GM21526 (cell line): ENCODE data around the gene ELOVL4.

Experiments
- ATAC-seq: cut with Tn5 transposase; IDR thresholded peaks from one replicate; pipeline ENCODE4 v1.9.1; 2021; ENCODE audit warnings: moderate library complexity; ENCODE audit not compliant: unreplicated experiment, low FRiP score

The ELOVL4 gene

GRCh38 chr6:79947191-79948186 is at the start of gene ELOVL4:
TSS of gene ELOVL4 (minus strand) at chr6:79947553. CDS start at chr6:79947279, 274 bp downstream.
- ATAC-seq = peak; percentile 45

GRCh38 chr6:79993911-79994309 is 46.6 kb upstream of the ELOVL4 start:
- no peak for ATAC-seq

- no peak for ATAC-seq
Measured at GRCh38 chr6:79993012-79993910, 45.9 kb upstream of the ELOVL4 start.

GRCh38 chr6:79989641-79990040 is 42.3 kb upstream of the ELOVL4 start:
- ATAC-seq = no peak

GRCh38 chr6:79985128-79985527 is 37.8 kb upstream of the ELOVL4 start:
- no peak for ATAC-seq

GRCh38 chr6:79984261-79984660 is 36.9 kb upstream of the ELOVL4 start:
- no peak for ATAC-seq

GRCh38 chr6:79981652-79982051 is 34.3 kb upstream of the ELOVL4 start:
- ATAC-seq = no peak

GRCh38 chr6:79971193-79971592 is 23.8 kb upstream of the ELOVL4 start:
- ATAC-seq = no peak

- ATAC-seq = no peak
Measured at GRCh38 chr6:79969784-79970183, 22.4 kb upstream of the ELOVL4 start.

- ATAC-seq = no peak
Measured at GRCh38 chr6:79967178-79967577, 19.8 kb upstream of the ELOVL4 start.

GRCh38 chr6:79964607-79965081 is 17.3 kb upstream of the ELOVL4 start:
- no peak for ATAC-seq

- ATAC-seq = no peak
Measured at GRCh38 chr6:79954849-79955248, 7.5 kb upstream of the ELOVL4 start.

- peak; percentile 67 for ATAC-seq
Measured at GRCh38 chr6:79949233-79949632, 1.9 kb upstream of the ELOVL4 start.

- peak; percentile 21 for ATAC-seq
Measured at GRCh38 chr6:79946272-79947190, 822 bp downstream of the ELOVL4 start.

GRCh38 chr6:79943133-79943532 is 4.2 kb downstream of the ELOVL4 start:
- ATAC-seq = no peak

- no peak for ATAC-seq
Measured at GRCh38 chr6:79941489-79942151, 5.7 kb downstream of the ELOVL4 start.

GRCh38 chr6:79928478-79928998 is 18.8 kb downstream of the ELOVL4 start:
- no peak for ATAC-seq

GRCh38 chr6:79927758-79928157 is 19.6 kb downstream of the ELOVL4 start:
- no peak for ATAC-seq

- ATAC-seq = no peak
Measured at GRCh38 chr6:79923270-79923669, 24.1 kb downstream of the ELOVL4 start.
